ENCODE measurements around the gene TYW1.
"Not testable (repeated sequence)": the region's sequence is repeated elsewhere in the genome, so short reads cannot be mapped to it uniquely, and the experiment has no call there.

Gene TYW1

GRCh38 chr7:67251986-67252558 lies 255.4 kb downstream of the TYW1 start:
- DNase-seq (ENCODE audit: low read depth in 2 of 2), result no peak

GRCh38 chr7:67255076-67255475 lies 258.4 kb downstream of the TYW1 start:
- DNase-seq (ENCODE audit: low read depth in 2 of 2), result not testable (repeated sequence)

- not testable (repeated sequence) for DNase-seq (ENCODE audit: low read depth in 2 of 2)
Observed at GRCh38 chr7:67257779-67258178, 261.1 kb downstream of the TYW1 start.

GRCh38 chr7:67259363-67259762 lies 262.7 kb downstream of the TYW1 start:
- DNase-seq (ENCODE audit: low read depth in 2 of 2), result not testable (repeated sequence)

- DNase-seq (ENCODE audit: low read depth in 2 of 2), result not testable (repeated sequence)
Observed at GRCh38 chr7:67260166-67260586, 263.5 kb downstream of the TYW1 start.

- not testable (repeated sequence) for DNase-seq (ENCODE audit: low read depth in 2 of 2)
Observed at GRCh38 chr7:67264000-67264399, 267.4 kb downstream of the TYW1 start.

- DNase-seq (ENCODE audit: low read depth in 2 of 2), result not testable (repeated sequence)
Observed at GRCh38 chr7:67266070-67266469, 269.4 kb downstream of the TYW1 start.

GRCh38 chr7:67267914-67268313 lies 271.3 kb downstream of the TYW1 start:
- DNase-seq (ENCODE audit: low read depth in 2 of 2), result no peak

GRCh38 chr7:67269916-67270315 lies 273.3 kb downstream of the TYW1 start:
- DNase-seq (ENCODE audit: low read depth in 2 of 2), result not testable (repeated sequence)
